ENCODE results near the gene MTHFD1L.
"Not testable (repeated sequence)": the region's sequence is repeated elsewhere in the genome, so short reads cannot be mapped to it uniquely, and the experiment has no call there.

MTHFD1L gene

DNA sequence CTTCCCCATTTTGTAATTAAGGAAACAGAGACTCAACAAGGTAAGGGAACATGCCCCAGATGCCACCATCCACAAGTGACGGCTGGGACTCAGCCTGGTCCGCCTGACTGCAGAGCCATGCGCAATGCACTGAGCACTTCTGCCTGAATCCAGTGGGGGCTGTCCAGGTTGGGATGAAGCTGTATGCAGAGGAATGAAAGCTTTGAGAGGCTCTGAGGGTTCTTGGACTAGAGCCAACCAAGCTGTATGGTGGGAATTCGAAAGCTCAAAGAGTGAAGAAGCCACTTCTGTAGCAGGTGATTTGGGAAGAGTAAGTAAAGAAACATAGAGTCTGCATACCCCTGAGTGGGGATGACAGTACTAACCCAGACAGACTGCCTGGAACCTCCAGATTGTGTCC, 246.6 kb downstream of the MTHFD1L start:
- no peaks in the 10 kb centered on the region for H3K27me3 ChIP-seq (ENCODE audit: control insufficient read depth, insufficient read depth, low read length)
- no peaks in the 10 kb centered on the region for H3K9me3 ChIP-seq (ENCODE audit: control insufficient read depth, insufficient read depth, low read depth, low read length)
- no peaks in the 10 kb centered on the region for H3K36me3 ChIP-seq (ENCODE audit: control insufficient read depth, insufficient read depth, low read length)
- no peak overlapping the region for H3K4me3 ChIP-seq (ENCODE audit: low read depth, low read length)
- H3K9ac ChIP-seq (ENCODE audit: low read length): no peak overlapping the region
- peaks cover 12% of the 10 kb centered on the region for H3K4me1 ChIP-seq (ENCODE audit: control insufficient read depth, insufficient read depth, low read length)
- no peak overlapping the region for H3K27ac ChIP-seq (ENCODE audit: low read depth, low read length)

DNA sequence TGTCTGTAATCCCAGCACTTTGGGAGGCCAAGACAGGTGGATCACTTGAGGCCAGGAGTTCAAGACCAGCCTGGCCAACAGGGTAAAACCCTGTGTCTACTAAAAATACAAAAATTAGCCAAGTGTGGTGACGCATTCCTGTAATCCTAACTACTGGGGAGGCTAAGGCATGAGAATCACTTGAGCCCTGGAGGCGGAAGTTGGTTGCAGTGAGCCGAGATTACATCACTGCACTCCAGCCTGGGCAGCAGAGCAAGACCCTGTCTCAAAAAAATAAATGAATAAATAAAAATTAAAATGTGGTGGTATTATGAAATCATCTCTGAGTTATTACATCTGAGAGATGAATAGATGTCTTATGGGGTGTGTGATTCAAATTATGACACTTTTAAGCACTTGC, 247.4 kb downstream of the MTHFD1L start:
- not testable (repeated sequence) for H3K4me1 ChIP-seq (ENCODE audit: control insufficient read depth, insufficient read depth, low read length); H3K27me3 ChIP-seq (ENCODE audit: control insufficient read depth, insufficient read depth, low read length); H3K9me3 ChIP-seq (ENCODE audit: control insufficient read depth, insufficient read depth, low read depth, low read length); H3K4me3 ChIP-seq (ENCODE audit: low read depth, low read length); H3K27ac ChIP-seq (ENCODE audit: low read depth, low read length); H3K36me3 ChIP-seq (ENCODE audit: control insufficient read depth, insufficient read depth, low read length); H3K9ac ChIP-seq (ENCODE audit: low read length)

GRCh38 chr6:151113641-151114040, 248.1 kb downstream of the MTHFD1L start:
- Histone ChIP-seq H3K4me1 (ENCODE audit: control insufficient read depth, insufficient read depth, low read length) (peaks cover 1% of the 10 kb centered on the region; the same call in 1 of the 2 replicates), H3K9ac (ENCODE audit: low read length) (no peak overlapping the region), H3K9me3 (ENCODE audit: control insufficient read depth, insufficient read depth, low read depth, low read length) (no peaks in the 10 kb centered on the region), H3K36me3 (ENCODE audit: control insufficient read depth, insufficient read depth, low read length) (no peaks in the 10 kb centered on the region), H3K27me3 (ENCODE audit: control insufficient read depth, insufficient read depth, low read length) (no peaks in the 10 kb centered on the region), H3K4me3 (ENCODE audit: low read depth, low read length) (no peak overlapping the region), H3K27ac (ENCODE audit: low read depth, low read length) (no peak overlapping the region)

DNA sequence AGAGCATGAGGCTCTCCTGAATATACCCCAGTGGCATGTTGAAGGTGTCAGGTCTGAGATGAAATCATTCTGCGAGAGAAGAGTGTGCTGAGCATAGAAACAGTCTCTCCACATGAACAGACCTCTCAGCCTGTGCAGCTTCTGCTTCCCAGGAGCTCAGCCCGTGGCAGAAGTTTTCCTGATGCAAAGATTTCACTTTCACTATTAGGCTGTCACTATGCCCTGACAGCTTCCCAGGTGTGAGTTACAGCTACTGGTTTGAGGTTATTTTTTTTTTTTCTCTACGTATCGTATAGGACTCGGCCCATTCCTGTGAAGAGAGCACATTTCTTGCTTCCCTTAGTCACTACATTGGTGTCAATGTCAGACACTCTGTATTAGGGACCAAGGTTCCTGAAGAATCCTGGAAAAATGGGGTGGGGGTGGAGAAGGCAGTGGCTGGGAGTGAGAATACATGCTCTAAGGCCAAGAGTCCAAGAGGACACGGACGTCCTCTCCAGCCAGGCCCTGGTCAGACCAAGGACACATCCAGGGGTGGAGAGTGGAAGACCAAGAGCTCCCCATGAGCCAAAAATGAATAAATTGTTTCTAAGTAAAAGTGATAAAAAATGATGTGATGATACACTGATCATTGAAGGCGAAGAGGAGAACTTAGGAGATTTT, 253.1 kb downstream of the MTHFD1L start:
- Histone ChIP-seq H3K9ac (ENCODE audit: low read length) (no peak overlapping the region), H3K27ac (ENCODE audit: low read depth, low read length) (no peak overlapping the region), H3K27me3 (ENCODE audit: control insufficient read depth, insufficient read depth, low read length) (no peaks in the 10 kb centered on the region), H3K9me3 (ENCODE audit: control insufficient read depth, insufficient read depth, low read depth, low read length) (no peaks in the 10 kb centered on the region), H3K4me1 (ENCODE audit: control insufficient read depth, insufficient read depth, low read length) (0 out of 2 replicates have a peak, but pooled peaks cover 4% of the 10 kb centered on the region), H3K4me3 (ENCODE audit: low read depth, low read length) (no peak overlapping the region), H3K36me3 (ENCODE audit: control insufficient read depth, insufficient read depth, low read length) (no peaks in the 10 kb centered on the region)

DNA sequence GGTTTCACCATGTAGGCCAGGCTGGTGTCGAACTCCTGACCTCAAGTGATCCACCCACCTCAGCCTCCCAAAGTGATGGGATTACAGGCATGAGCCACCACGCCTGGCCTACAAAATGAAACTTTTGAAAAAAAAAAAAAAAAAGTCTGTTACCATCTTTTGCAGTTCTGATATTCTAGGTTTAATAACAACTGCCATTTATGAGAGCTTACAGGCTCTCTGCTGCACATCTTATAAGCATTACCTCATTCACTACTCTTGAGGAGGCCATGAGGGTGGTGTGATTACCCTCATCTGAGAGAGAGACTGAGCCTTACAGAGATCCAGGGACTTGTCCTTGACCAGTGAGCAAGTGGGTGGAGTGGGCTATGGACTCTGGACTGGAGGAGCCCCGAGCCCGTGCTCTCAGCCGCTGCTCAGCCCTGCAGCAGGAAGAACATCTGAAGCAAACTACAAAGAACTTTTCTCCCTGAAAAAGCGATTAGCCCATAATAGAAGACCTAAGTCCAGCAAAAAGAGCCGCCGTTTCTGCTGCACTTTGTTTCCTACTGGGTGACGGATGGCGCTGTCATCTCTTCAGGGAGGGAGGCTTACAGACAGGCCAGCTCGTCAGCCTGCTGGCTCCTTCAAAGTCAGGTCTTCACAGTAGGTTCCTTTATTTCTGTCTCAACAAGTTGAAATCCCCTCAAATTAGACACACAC, 254.5 kb downstream of the MTHFD1L start:
- Histone ChIP-seq H3K9ac (ENCODE audit: low read length) (no peak overlapping the region), H3K27ac (ENCODE audit: low read depth, low read length) (no peak overlapping the region)

GRCh38 chr6:151121900-151122299, 256.4 kb downstream of the MTHFD1L start:
- no peaks in the 10 kb centered on the region for H3K36me3 ChIP-seq (ENCODE audit: control insufficient read depth, insufficient read depth, low read length)
- H3K27me3 ChIP-seq (ENCODE audit: control insufficient read depth, insufficient read depth, low read length): no peaks in the 10 kb centered on the region
- no peaks in the 10 kb centered on the region; the same call in 1 of the 2 replicates for H3K9me3 ChIP-seq (ENCODE audit: control insufficient read depth, insufficient read depth, low read depth, low read length)
- no peak overlapping the region for H3K4me3 ChIP-seq (ENCODE audit: low read depth, low read length)
- H3K4me1 ChIP-seq (ENCODE audit: control insufficient read depth, insufficient read depth, low read length): 0 out of 2 replicates have a peak, but pooled peaks cover 4% of the 10 kb centered on the region
- no peak overlapping the region for H3K9ac ChIP-seq (ENCODE audit: low read length)
- no peak overlapping the region for H3K27ac ChIP-seq (ENCODE audit: low read depth, low read length)

More for the DNA sequence above, 254.5 kb downstream of the MTHFD1L start:
- Histone ChIP-seq H3K9me3 (ENCODE audit: control insufficient read depth, insufficient read depth, low read depth, low read length) (no peaks in the 10 kb centered on the region), H3K4me3 (ENCODE audit: low read depth, low read length) (no peak overlapping the region), H3K27me3 (ENCODE audit: control insufficient read depth, insufficient read depth, low read length) (no peaks in the 10 kb centered on the region), H3K4me1 (ENCODE audit: control insufficient read depth, insufficient read depth, low read length) (0 out of 2 replicates have a peak, but pooled peaks cover 4% of the 10 kb centered on the region), H3K36me3 (ENCODE audit: control insufficient read depth, insufficient read depth, low read length) (no peaks in the 10 kb centered on the region)

- H3K27ac ChIP-seq (ENCODE audit: low read depth, low read length); H3K9ac ChIP-seq (ENCODE audit: low read length); H3K36me3 ChIP-seq (ENCODE audit: control insufficient read depth, insufficient read depth, low read length); H3K27me3 ChIP-seq (ENCODE audit: control insufficient read depth, insufficient read depth, low read length); H3K9me3 ChIP-seq (ENCODE audit: control insufficient read depth, insufficient read depth, low read depth, low read length); H3K4me1 ChIP-seq (ENCODE audit: control insufficient read depth, insufficient read depth, low read length); H3K4me3 ChIP-seq (ENCODE audit: low read depth, low read length): not testable (repeated sequence)
Measured at GRCh38 chr6:151123641-151124040, 258.1 kb downstream of the MTHFD1L start.

- not testable (repeated sequence) for H3K9ac ChIP-seq (ENCODE audit: low read length); H3K27me3 ChIP-seq (ENCODE audit: control insufficient read depth, insufficient read depth, low read length)
Measured at GRCh38 chr6:151125242-151125641, 259.7 kb downstream of the MTHFD1L start.

DNA sequence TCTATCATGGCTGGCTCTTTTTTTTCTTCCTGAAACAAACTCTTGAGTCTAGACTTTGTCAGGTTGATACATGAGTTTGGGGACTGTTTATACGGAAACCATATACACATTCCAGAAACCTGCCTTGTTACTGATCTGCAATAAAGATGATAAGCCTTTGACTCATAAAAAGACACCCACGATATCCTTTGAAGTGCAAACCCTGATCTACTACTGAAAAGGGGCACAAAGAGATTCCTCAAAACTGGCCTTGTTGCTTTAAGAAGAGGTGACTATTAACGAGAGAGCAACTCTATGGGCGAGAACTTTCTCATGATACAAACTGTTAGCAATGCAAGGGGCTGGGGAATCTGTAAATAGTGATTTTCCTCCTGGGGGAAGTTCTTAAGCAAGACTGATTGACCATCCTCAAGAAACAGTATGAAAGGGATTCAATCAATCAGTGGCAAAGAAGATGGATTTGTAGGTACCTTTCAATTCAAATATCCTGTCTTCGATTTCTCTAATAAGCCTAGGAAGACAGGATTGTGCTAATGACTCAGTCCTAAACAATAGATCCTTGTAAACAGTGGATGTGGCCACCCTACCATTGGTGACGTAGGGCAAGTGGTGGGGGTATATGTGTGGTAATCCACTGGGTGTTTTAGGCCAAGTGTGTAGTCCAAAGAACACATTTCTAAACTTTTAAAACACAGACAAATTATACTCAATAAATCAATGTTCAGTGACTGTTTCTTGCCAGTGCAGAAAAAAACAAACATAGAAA, 260.3 kb downstream of the MTHFD1L start:
- not testable (repeated sequence) for H3K9ac ChIP-seq (ENCODE audit: low read length); H3K27ac ChIP-seq (ENCODE audit: low read depth, low read length)

More at GRCh38 chr6:151125242-151125641, 259.7 kb downstream of the MTHFD1L start:
- H3K4me3 ChIP-seq (ENCODE audit: low read depth, low read length); H3K27ac ChIP-seq (ENCODE audit: low read depth, low read length); H3K36me3 ChIP-seq (ENCODE audit: control insufficient read depth, insufficient read depth, low read length); H3K9me3 ChIP-seq (ENCODE audit: control insufficient read depth, insufficient read depth, low read depth, low read length): not testable (repeated sequence)
- peaks cover 14% of the 10 kb centered on the region for H3K4me1 ChIP-seq (ENCODE audit: control insufficient read depth, insufficient read depth, low read length)

GRCh38 chr6:151126417-151126724, 260.9 kb downstream of the MTHFD1L start:
- H3K9ac ChIP-seq (ENCODE audit: low read length); H3K4me3 ChIP-seq (ENCODE audit: low read depth, low read length); H3K9me3 ChIP-seq (ENCODE audit: control insufficient read depth, insufficient read depth, low read depth, low read length); H3K27ac ChIP-seq (ENCODE audit: low read depth, low read length); H3K36me3 ChIP-seq (ENCODE audit: control insufficient read depth, insufficient read depth, low read length); H3K27me3 ChIP-seq (ENCODE audit: control insufficient read depth, insufficient read depth, low read length): not testable (repeated sequence)
- H3K4me1 ChIP-seq (ENCODE audit: control insufficient read depth, insufficient read depth, low read length): peaks cover 21% of the 10 kb centered on the region

More for the DNA sequence above, 260.3 kb downstream of the MTHFD1L start:
- H3K4me3 ChIP-seq (ENCODE audit: low read depth, low read length); H3K36me3 ChIP-seq (ENCODE audit: control insufficient read depth, insufficient read depth, low read length); H3K27me3 ChIP-seq (ENCODE audit: control insufficient read depth, insufficient read depth, low read length); H3K9me3 ChIP-seq (ENCODE audit: control insufficient read depth, insufficient read depth, low read depth, low read length): not testable (repeated sequence)
- peaks cover 20% of the 10 kb centered on the region for H3K4me1 ChIP-seq (ENCODE audit: control insufficient read depth, insufficient read depth, low read length)

DNA sequence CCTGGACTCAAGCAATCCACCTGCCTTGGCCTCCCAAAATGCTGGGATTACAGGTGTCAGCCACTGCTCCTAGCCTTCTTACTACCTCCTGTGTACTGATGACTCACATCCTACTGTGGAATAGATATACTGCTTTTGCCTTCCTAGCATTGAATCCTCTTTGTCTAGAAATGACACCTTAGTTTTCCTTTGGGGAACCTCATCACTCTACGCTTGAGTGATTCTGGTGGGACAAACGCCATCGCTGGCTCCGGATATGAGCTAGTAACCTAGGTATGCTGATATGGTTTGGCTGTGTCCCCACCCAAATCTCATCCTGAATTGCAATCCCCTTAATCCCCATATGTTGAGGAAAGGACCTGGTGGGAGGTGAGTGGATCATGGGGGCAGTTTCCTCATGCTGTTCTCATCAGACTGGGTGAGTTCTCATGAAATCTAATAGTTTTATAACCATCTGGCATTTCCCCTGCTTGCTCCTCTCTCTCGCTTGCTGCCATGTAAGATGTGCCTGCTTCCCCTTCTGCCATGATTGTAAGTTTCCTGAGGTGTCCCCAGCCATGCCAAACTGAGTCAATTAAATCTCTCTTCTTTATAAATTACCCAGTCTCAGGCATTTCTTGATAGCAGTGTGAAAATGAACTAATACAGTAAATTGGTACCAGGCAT, 261.8 kb downstream of the MTHFD1L start:
- not testable (repeated sequence) for H3K9ac ChIP-seq (ENCODE audit: low read length); H3K4me3 ChIP-seq (ENCODE audit: low read depth, low read length); H3K9me3 ChIP-seq (ENCODE audit: control insufficient read depth, insufficient read depth, low read depth, low read length); H3K36me3 ChIP-seq (ENCODE audit: control insufficient read depth, insufficient read depth, low read length); H3K27ac ChIP-seq (ENCODE audit: low read depth, low read length); H3K27me3 ChIP-seq (ENCODE audit: control insufficient read depth, insufficient read depth, low read length)
- peaks cover 21% of the 10 kb centered on the region for H3K4me1 ChIP-seq (ENCODE audit: control insufficient read depth, insufficient read depth, low read length)

All from HUES6 (cell line).